ENCODE results near the gene DAD1. TPM values are rescaled to one million over a fixed set of nuclear protein-coding genes. Genes with fewer than 3 reads are reported as not detected.

The DAD1 gene
- polyA plus RNA-seq, 1 donor (not counting 4 experiments of a cell fraction or from before 2014, with no cell fraction given), result 351 TPM

DNA sequence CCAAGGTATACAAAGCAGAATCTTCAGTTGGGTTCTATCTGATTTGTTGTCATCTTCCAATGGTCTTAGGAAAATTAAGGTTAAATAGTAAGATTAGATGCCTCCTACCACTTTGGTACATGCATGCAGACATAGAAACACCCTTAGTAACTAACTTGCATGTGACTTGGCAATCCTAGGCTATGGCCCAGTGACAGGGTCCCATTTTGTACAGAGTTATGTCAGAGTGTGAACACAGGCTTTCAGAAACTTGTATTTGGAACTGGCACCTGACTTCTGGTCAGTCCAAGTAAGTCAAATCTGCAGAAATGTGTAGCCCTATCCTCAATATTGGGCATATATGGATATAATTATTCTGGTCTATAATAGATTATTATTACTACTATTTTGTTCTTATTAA is 53.1 kb downstream of the DAD1 start:
- FAIRE-seq (no peak), DNase-seq (ENCODE audit: low read depth, low spot score) (no peak)
- Histone ChIP-seq H3K9me3 (ENCODE audit: control insufficient read depth, low read depth, low read length) (no peaks in the 10 kb centered on the region), H3K79me2 (ENCODE audit: control insufficient read depth, insufficient read depth, low read length) (no peaks in the 10 kb centered on the region), H3K36me3 (ENCODE audit: control insufficient read depth in 2 of 2, extremely low read depth in 1 of 2, insufficient read depth in 2 of 2, low read length in 2 of 2) (no peaks in the 10 kb centered on the region), H2AFZ (ENCODE audit: control insufficient read depth, low read length) (no peak overlapping the region), H3K4me3 (ENCODE audit: control insufficient read depth in 2 of 3, extremely low read depth in 1 of 3, insufficient read depth in 2 of 3, low read depth in 1 of 3, low read length in 3 of 3) (no peak overlapping the region), H3K27me3 (ENCODE audit: control insufficient read depth, extremely low read depth, insufficient read depth, low read length) (no peaks in the 10 kb centered on the region), H3K4me2 (ENCODE audit: control insufficient read depth, extremely low read depth, insufficient read depth, low read depth, low read length) (no peak overlapping the region), H3K4me1 (ENCODE audit: control insufficient read depth, extremely low read depth, insufficient read depth, low read length) (peaks cover 22% of the 10 kb centered on the region), H4K20me1 (ENCODE audit: control insufficient read depth, extremely low read depth, insufficient read depth, low read length) (no peaks in the 10 kb centered on the region), H3K9ac (ENCODE audit: control insufficient read depth, extremely low read depth, insufficient read depth, low read length) (no peak overlapping the region), H3K27ac (ENCODE audit: control insufficient read depth, insufficient read depth, low read length) (no peak overlapping the region), H3K9me1 (ENCODE audit: control insufficient read depth, extremely low read depth, insufficient read depth, low read length) (no peaks in the 10 kb centered on the region)
- dilution Hi-C loops (cut with MboI; ENCODE audit: extremely low pct_ligation_motif_present, low sequenced_read_pairs), result no loop called here
- no peak for TF ChIP-seq EZH2 (IDR thresholded peaks at IDR 0.05; ENCODE audit: low read length)
- TF ChIP-seq CTCF (optimal IDR thresholded peaks at IDR 0.05 in 1 of 3, IDR thresholded peaks at IDR 0.05 in 1 of 3, conservative IDR thresholded peaks at IDR 0.05 in 1 of 3; ENCODE audit: extremely low read depth in 1 of 3, insufficient read depth in 2 of 3, low read length in 3 of 3), result no peak

- H2AFZ ChIP-seq (ENCODE audit: control insufficient read depth, low read length), result no peak overlapping the region
- FAIRE-seq, result no peak
- H3K9ac ChIP-seq (ENCODE audit: control insufficient read depth, extremely low read depth, insufficient read depth, low read length), result no peak overlapping the region
- H3K79me2 ChIP-seq (ENCODE audit: control insufficient read depth, insufficient read depth, low read length), result no peaks in the 10 kb centered on the region
- H3K9me1 ChIP-seq (ENCODE audit: control insufficient read depth, extremely low read depth, insufficient read depth, low read length), result no peaks in the 10 kb centered on the region
- H3K9me3 ChIP-seq (ENCODE audit: control insufficient read depth, low read depth, low read length), result no peaks in the 10 kb centered on the region
- H3K4me1 ChIP-seq (ENCODE audit: control insufficient read depth, extremely low read depth, insufficient read depth, low read length), result peaks cover 21% of the 10 kb centered on the region
- H4K20me1 ChIP-seq (ENCODE audit: control insufficient read depth, extremely low read depth, insufficient read depth, low read length), result no peaks in the 10 kb centered on the region
- no peak overlapping the region for H3K27ac ChIP-seq (ENCODE audit: control insufficient read depth, insufficient read depth, low read length)
- no peak overlapping the region for H3K4me3 ChIP-seq (ENCODE audit: control insufficient read depth in 2 of 3, extremely low read depth in 1 of 3, insufficient read depth in 2 of 3, low read depth in 1 of 3, low read length in 3 of 3)
- H3K4me2 ChIP-seq (ENCODE audit: control insufficient read depth, extremely low read depth, insufficient read depth, low read depth, low read length), result no peak overlapping the region
- DNase-seq (ENCODE audit: low read depth, low spot score), result no peak
- no peaks in the 10 kb centered on the region for H3K27me3 ChIP-seq (ENCODE audit: control insufficient read depth, extremely low read depth, insufficient read depth, low read length)
- H3K36me3 ChIP-seq (ENCODE audit: control insufficient read depth in 2 of 2, extremely low read depth in 1 of 2, insufficient read depth in 2 of 2, low read length in 2 of 2), result no peaks in the 10 kb centered on the region
- TF ChIP-seq EZH2 (IDR thresholded peaks at IDR 0.05; ENCODE audit: low read length) (no peak), CTCF (optimal IDR thresholded peaks at IDR 0.05 in 1 of 3, IDR thresholded peaks at IDR 0.05 in 1 of 3, conservative IDR thresholded peaks at IDR 0.05 in 1 of 3; ENCODE audit: extremely low read depth in 1 of 3, insufficient read depth in 2 of 3, low read length in 3 of 3) (no peak)
- dilution Hi-C loops (cut with MboI; ENCODE audit: extremely low pct_ligation_motif_present, low sequenced_read_pairs), result no loop called here
Observed at GRCh38 chr14:22535126-22535525, 53.9 kb downstream of the DAD1 start.

All from keratinocyte (primary cell).